ENCODE measurements around the gene SDS.

Gene SDS

GRCh38 chr12:113438523-113439300, 35.0 kb upstream of the SDS start:
- Histone ChIP-seq H3K4me3 (ENCODE audit: low read length) (no peak overlapping the region), H3K79me2 (ENCODE audit: low read length) (no peaks in the 10 kb centered on the region), H3K9ac (ENCODE audit: low read length) (no peak overlapping the region), H2AFZ (ENCODE audit: low read depth, low read length) (no peak overlapping the region), H3K36me3 (replicated peaks; ENCODE audit: low read depth, low read length) (no peaks in the 10 kb centered on the region), H3K27ac (ENCODE audit: low read length) (no peak overlapping the region), H3K4me2 (ENCODE audit: low read length) (no peak overlapping the region), H3K27me3 (ENCODE audit: low read depth, low read length) (peaks cover 54% of the 10 kb centered on the region), H3K4me1 (ENCODE audit: low read length) (no peaks in the 10 kb centered on the region), H3K9me3 (ENCODE audit: insufficient read depth, low read length) (no peaks in the 10 kb centered on the region), H4K20me1 (ENCODE audit: insufficient read depth, low read length) (no peaks in the 10 kb centered on the region)
- TF ChIP-seq EZH2phosphoT487 (IDR thresholded peaks at IDR 0.05; ENCODE audit: low read depth) (no peak), CTCF (IDR thresholded peaks at IDR 0.05; ENCODE audit: low read depth, low read length) (no peak)

GRCh38 chr12:113437729-113438100, 34.0 kb upstream of the SDS start:
- H3K36me3 ChIP-seq (replicated peaks; ENCODE audit: low read depth, low read length), result no peaks in the 10 kb centered on the region
- H3K79me2 ChIP-seq (ENCODE audit: low read length), result no peaks in the 10 kb centered on the region
- H4K20me1 ChIP-seq (ENCODE audit: insufficient read depth, low read length), result no peaks in the 10 kb centered on the region
- H3K27ac ChIP-seq (ENCODE audit: low read length), result no peak overlapping the region
- H3K4me3 ChIP-seq (ENCODE audit: low read length), result no peak overlapping the region
- TF ChIP-seq CTCF (IDR thresholded peaks at IDR 0.05; ENCODE audit: low read depth, low read length) (no peak), EZH2phosphoT487 (IDR thresholded peaks at IDR 0.05; ENCODE audit: low read depth) (no peak)
- no peak overlapping the region for H3K4me2 ChIP-seq (ENCODE audit: low read length)
- H3K4me1 ChIP-seq (ENCODE audit: low read length), result no peaks in the 10 kb centered on the region
- H2AFZ ChIP-seq (ENCODE audit: low read depth, low read length), result no peak overlapping the region
- peaks cover 60% of the 10 kb centered on the region for H3K27me3 ChIP-seq (ENCODE audit: low read depth, low read length)
- no peak overlapping the region for H3K9ac ChIP-seq (ENCODE audit: low read length)
- H3K9me3 ChIP-seq (ENCODE audit: insufficient read depth, low read length), result no peaks in the 10 kb centered on the region

- no peak overlapping the region for H3K4me2 ChIP-seq (ENCODE audit: low read length)
- H3K79me2 ChIP-seq (ENCODE audit: low read length), result no peaks in the 10 kb centered on the region
- H3K36me3 ChIP-seq (replicated peaks; ENCODE audit: low read depth, low read length), result no peaks in the 10 kb centered on the region
- no peaks in the 10 kb centered on the region for H4K20me1 ChIP-seq (ENCODE audit: insufficient read depth, low read length)
- no peak overlapping the region for H3K4me3 ChIP-seq (ENCODE audit: low read length)
- peaks cover 62% of the 10 kb centered on the region for H3K27me3 ChIP-seq (ENCODE audit: low read depth, low read length)
- no peaks in the 10 kb centered on the region for H3K4me1 ChIP-seq (ENCODE audit: low read length)
- no peak overlapping the region for H3K9ac ChIP-seq (ENCODE audit: low read length)
- H3K9me3 ChIP-seq (ENCODE audit: insufficient read depth, low read length), result no peaks in the 10 kb centered on the region
- no peak overlapping the region for H2AFZ ChIP-seq (ENCODE audit: low read depth, low read length)
- H3K27ac ChIP-seq (ENCODE audit: low read length), result no peak overlapping the region
- no peak for TF ChIP-seq CTCF (IDR thresholded peaks at IDR 0.05; ENCODE audit: low read depth, low read length)
- no peak for TF ChIP-seq EZH2phosphoT487 (IDR thresholded peaks at IDR 0.05; ENCODE audit: low read depth)
Measured at GRCh38 chr12:113436993-113437728, 33.5 kb upstream of the SDS start.

GRCh38 chr12:113436586-113436985, 32.9 kb upstream of the SDS start:
- no peak for TF ChIP-seq EZH2phosphoT487 (IDR thresholded peaks at IDR 0.05; ENCODE audit: low read depth)
- TF ChIP-seq CTCF (IDR thresholded peaks at IDR 0.05; ENCODE audit: low read depth, low read length), result no peak
- Histone ChIP-seq H4K20me1 (ENCODE audit: insufficient read depth, low read length) (no peaks in the 10 kb centered on the region), H3K27ac (ENCODE audit: low read length) (no peak overlapping the region), H2AFZ (ENCODE audit: low read depth, low read length) (no peak overlapping the region), H3K27me3 (ENCODE audit: low read depth, low read length) (peaks cover 56% of the 10 kb centered on the region), H3K9me3 (ENCODE audit: insufficient read depth, low read length) (no peaks in the 10 kb centered on the region), H3K4me3 (ENCODE audit: low read length) (no peak overlapping the region), H3K4me2 (ENCODE audit: low read length) (no peak overlapping the region), H3K79me2 (ENCODE audit: low read length) (no peaks in the 10 kb centered on the region), H3K36me3 (replicated peaks; ENCODE audit: low read depth, low read length) (no peaks in the 10 kb centered on the region), H3K9ac (ENCODE audit: low read length) (no peak overlapping the region), H3K4me1 (ENCODE audit: low read length) (no peaks in the 10 kb centered on the region)

Data from OCI-LY3 (cell line).